WTC11 (cell line): ENCODE data around the gene LRMDA. TPM values are rescaled to one million over a fixed set of nuclear protein-coding genes. Genes with fewer than 3 reads are reported as not detected.

Experiments
- ATAC-seq: fragments of 200-7000 bp; cut with Tn5 transposase; 2 replicates; pipeline ENCODE4 v1.10.0; 2021; ENCODE audit warnings: mild to moderate bottlenecking, moderate library complexity
- CTCF ChIA-PET: fragments of 300-600 bp; sonication (Branson Sonifier 250); formaldehyde crosslinking; loops from one replicate; lab custom pipeline; 2021; ENCODE audit warnings: antibody characterized with exemption; lab: Charles Lee
- POLR2A ChIA-PET: fragments of 350-600 bp; sonication (Branson Sonifier 250); formaldehyde crosslinking; loops from one replicate; lab custom pipeline; 2021; ENCODE audit warnings: antibody characterized with exemption; lab: Charles Lee
- DNase-seq: peaks from one replicate; pipeline ENCODE4 v3.0.0; 2021; ENCODE audit warnings: low spot score
- H3K27ac Mint-ChIP-seq: 2 replicates; pipeline ENCODE4 v1.8.0; 2021; ENCODE audit warnings: mixed read lengths
- H3K27me3 Mint-ChIP-seq: 2 replicates; pipeline ENCODE4 v1.8.0; 2021; ENCODE audit warnings: low read depth, mild to moderate bottlenecking, moderate library complexity, mixed read lengths
- H3K36me3 Mint-ChIP-seq: 2 replicates; pipeline ENCODE4 v1.8.0; 2021; ENCODE audit warnings: mixed read lengths
- H3K4me1 Mint-ChIP-seq: 2 replicates; pipeline ENCODE4 v1.8.0; 2022; ENCODE audit warnings: mixed read lengths
- H3K4me3 Mint-ChIP-seq: 2 replicates; pipeline ENCODE4 v1.8.0; 2021; ENCODE audit warnings: mild to moderate bottlenecking, moderate library complexity, mixed read lengths
- H3K9me3 Mint-ChIP-seq: 2 replicates; pipeline ENCODE4 v1.8.0; 2021; ENCODE audit warnings: mixed read lengths
- CBFB ChIP-seq: sonication (generic); formaldehyde crosslinking; IDR thresholded peaks from 2 replicates; pipeline ENCODE4 v1.8.1; 2022; ENCODE audit warnings: mild to moderate bottlenecking, low read depth, missing genetic modification reagents
- FOXJ3 ChIP-seq: sonication (generic); formaldehyde crosslinking; IDR thresholded peaks from 2 replicates; pipeline ENCODE4 v1.9.0; 2021; ENCODE audit warnings: missing genetic modification reagents, mild to moderate bottlenecking, borderline replicate concordance
- FOXP4 ChIP-seq: sonication (generic); formaldehyde crosslinking; IDR thresholded peaks from 2 replicates; pipeline ENCODE4 v1.8.0; 2022; ENCODE audit warnings: mild to moderate bottlenecking, missing genetic modification reagents
- GTF2I ChIP-seq: fragments of 250-450 bp; sonication (Bioruptor Pico); conservative IDR thresholded peaks from 2 replicates; pipeline ENCODE4 v1.4.0; 2021; ENCODE audit warnings: mild to moderate bottlenecking
- JAZF1 ChIP-seq: fragments of 250-450 bp; sonication (Bioruptor Pico); IDR thresholded peaks from 2 replicates; pipeline ENCODE4 v1.9.0; 2021; ENCODE audit warnings: moderate library complexity, mild to moderate bottlenecking, inconsistent platforms
- NFATC4 ChIP-seq: fragments of 250-450 bp; sonication (Bioruptor Pico); IDR thresholded peaks from 2 replicates; pipeline ENCODE4 v1.9.0; 2021; ENCODE audit warnings: mild to moderate bottlenecking
- NFYB ChIP-seq: sonication (generic); formaldehyde crosslinking; conservative IDR thresholded peaks from 2 replicates; pipeline ENCODE4 v1.8.0; 2022; ENCODE audit warnings: low read depth, missing genetic modification reagents
- NR1H2 ChIP-seq: sonication (generic); formaldehyde crosslinking; IDR thresholded peaks from 2 replicates; pipeline ENCODE4 v1.9.0; 2021; ENCODE audit warnings: mild to moderate bottlenecking, moderate library complexity, missing genetic modification reagents
- NR2C2 ChIP-seq: sonication (generic); formaldehyde crosslinking; IDR thresholded peaks from 2 replicates; pipeline ENCODE4 v1.8.0; 2022; ENCODE audit warnings: mild to moderate bottlenecking, missing genetic modification reagents
- NR3C1 ChIP-seq: sonication (generic); formaldehyde crosslinking; conservative IDR thresholded peaks from 2 replicates; pipeline ENCODE4 v1.8.1; 2023; ENCODE audit warnings: low read depth, mild to moderate bottlenecking, missing genetic modification reagents
- SMAD3 ChIP-seq: sonication (generic); formaldehyde crosslinking; IDR thresholded peaks from 2 replicates; pipeline ENCODE4 v1.8.0; 2022; ENCODE audit warnings: missing genetic modification reagents, mild to moderate bottlenecking, borderline replicate concordance
- ZNF121 ChIP-seq: sonication (generic); formaldehyde crosslinking; IDR thresholded peaks from 2 replicates; pipeline ENCODE4 v1.8.0; 2023; ENCODE audit warnings: missing genetic modification reagents
- ZNF317 ChIP-seq: sonication (generic); formaldehyde crosslinking; IDR thresholded peaks from 2 replicates; pipeline ENCODE4 v1.8.1; 2023; ENCODE audit warnings: low read depth, mild to moderate bottlenecking, moderate library complexity, missing genetic modification reagents, borderline replicate concordance
- ZNF512 ChIP-seq: sonication (generic); formaldehyde crosslinking; IDR thresholded peaks from 2 replicates; pipeline ENCODE4 v1.8.1; 2022; ENCODE audit warnings: missing genetic modification reagents, borderline replicate concordance
- total RNA-seq: library from RNA; stranded (reverse); gene quantifications from 3 replicates; pipeline ENCODE4 v1.2.3, GENCODE V29; 2021
- TF ChIP-seq, protein P1 (sequence below): fragments of 250-450 bp; sonication (Bioruptor Pico); IDR thresholded peaks from 2 replicates; pipeline ENCODE4 v1.9.0; 2021; ENCODE audit warnings: moderate library complexity, mild to moderate bottlenecking, inconsistent platforms, borderline replicate concordance
- TF ChIP-seq, protein P2 (sequence below): sonication (generic); formaldehyde crosslinking; IDR thresholded peaks from 2 replicates; pipeline ENCODE4 v1.8.1; 2022; ENCODE audit warnings: low read depth, missing genetic modification reagents, borderline replicate concordance
- TF ChIP-seq, protein P3 (sequence below): fragments of 250-450 bp; sonication (Bioruptor Pico); IDR thresholded peaks from 2 replicates; pipeline ENCODE4 v1.8.0; 2021; ENCODE audit warnings: mild to moderate bottlenecking

The LRMDA gene
- total RNA-seq, 1 experiment from 2014 or later: 0.92 TPM

- POLR2A ChIA-PET: no interaction called here
Measured at GRCh38 chr10:75770626-75771081, 339.2 kb downstream of the LRMDA start.

GRCh38 chr10:75771606-75772005, 340.2 kb downstream of the LRMDA start:
- no peak overlapping the region for H3K4me3 Mint-ChIP-seq

More at GRCh38 chr10:75770626-75771081, 339.2 kb downstream of the LRMDA start:
- Mint-ChIP-seq H3K36me3 (no peaks in the 10 kb centered on the region), H3K4me1 (peaks cover 7% of the 10 kb centered on the region), H3K27me3 (no peaks in the 10 kb centered on the region; the same call in 1 of the 2 replicates)
- ATAC-seq (no peak), DNase-seq (no peak)
- TF ChIP-seq, protein P1, sequence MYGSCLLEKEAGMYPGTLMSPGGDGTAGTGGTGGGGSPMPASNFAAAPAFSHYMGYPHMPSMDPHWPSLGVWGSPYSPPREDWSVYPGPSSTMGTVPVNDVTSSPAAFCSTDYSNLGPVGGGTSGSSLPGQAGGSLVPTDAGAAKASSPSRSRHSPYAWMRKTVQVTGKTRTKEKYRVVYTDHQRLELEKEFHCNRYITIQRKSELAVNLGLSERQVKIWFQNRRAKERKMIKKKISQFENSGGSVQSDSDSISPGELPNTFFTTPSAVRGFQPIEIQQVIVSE (CRISPR knock-in tag): no peak
- TF ChIP-seq, protein P2, sequence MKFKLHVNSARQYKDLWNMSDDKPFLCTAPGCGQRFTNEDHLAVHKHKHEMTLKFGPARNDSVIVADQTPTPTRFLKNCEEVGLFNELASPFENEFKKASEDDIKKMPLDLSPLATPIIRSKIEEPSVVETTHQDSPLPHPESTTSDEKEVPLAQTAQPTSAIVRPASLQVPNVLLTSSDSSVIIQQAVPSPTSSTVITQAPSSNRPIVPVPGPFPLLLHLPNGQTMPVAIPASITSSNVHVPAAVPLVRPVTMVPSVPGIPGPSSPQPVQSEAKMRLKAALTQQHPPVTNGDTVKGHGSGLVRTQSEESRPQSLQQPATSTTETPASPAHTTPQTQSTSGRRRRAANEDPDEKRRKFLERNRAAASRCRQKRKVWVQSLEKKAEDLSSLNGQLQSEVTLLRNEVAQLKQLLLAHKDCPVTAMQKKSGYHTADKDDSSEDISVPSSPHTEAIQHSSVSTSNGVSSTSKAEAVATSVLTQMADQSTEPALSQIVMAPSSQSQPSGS (CRISPR knock-in tag): no peak
- TF ChIP-seq NR2C2 (CRISPR knock-in tag): no peak
- TF ChIP-seq ZNF512 (CRISPR knock-in tag): no peak
- TF ChIP-seq SMAD3 (CRISPR knock-in tag): no peak
- TF ChIP-seq NR3C1 (CRISPR knock-in tag): no peak
- TF ChIP-seq NR1H2 (CRISPR knock-in tag): no peak
- no peak for TF ChIP-seq ZNF121 (CRISPR knock-in tag)
- no peak for TF ChIP-seq GTF2I (CRISPR knock-in tag)
- TF ChIP-seq JAZF1 (CRISPR knock-in tag): no peak
- no peak for TF ChIP-seq FOXP4 (CRISPR knock-in tag)
- TF ChIP-seq, protein P3, sequence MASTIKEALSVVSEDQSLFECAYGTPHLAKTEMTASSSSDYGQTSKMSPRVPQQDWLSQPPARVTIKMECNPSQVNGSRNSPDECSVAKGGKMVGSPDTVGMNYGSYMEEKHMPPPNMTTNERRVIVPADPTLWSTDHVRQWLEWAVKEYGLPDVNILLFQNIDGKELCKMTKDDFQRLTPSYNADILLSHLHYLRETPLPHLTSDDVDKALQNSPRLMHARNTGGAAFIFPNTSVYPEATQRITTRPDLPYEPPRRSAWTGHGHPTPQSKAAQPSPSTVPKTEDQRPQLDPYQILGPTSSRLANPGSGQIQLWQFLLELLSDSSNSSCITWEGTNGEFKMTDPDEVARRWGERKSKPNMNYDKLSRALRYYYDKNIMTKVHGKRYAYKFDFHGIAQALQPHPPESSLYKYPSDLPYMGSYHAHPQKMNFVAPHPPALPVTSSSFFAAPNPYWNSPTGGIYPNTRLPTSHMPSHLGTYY (CRISPR knock-in tag): no peak
- no peak for TF ChIP-seq NFATC4 (CRISPR knock-in tag)
- TF ChIP-seq, all 79 proteins: peak for 0
- Mint-ChIP-seq H3K4me3 (no peak overlapping the region), H3K27ac (no peak overlapping the region), H3K9me3 (0 out of 2 replicates have a peak, but pooled peaks cover 9% of the 10 kb centered on the region)
- CTCF ChIA-PET: no interaction called here

More at GRCh38 chr10:75771606-75772005, 340.2 kb downstream of the LRMDA start:
- Mint-ChIP-seq H3K27ac (no peak overlapping the region), H3K27me3 (no peaks in the 10 kb centered on the region; the same call in 1 of the 2 replicates), H3K36me3 (no peaks in the 10 kb centered on the region), H3K4me1 (peaks cover 4% of the 10 kb centered on the region; the same call in 1 of the 2 replicates), H3K9me3 (0 out of 2 replicates have a peak, but pooled peaks cover 9% of the 10 kb centered on the region)
- DNase-seq: no peak
- POLR2A ChIA-PET: no interaction called here
- ATAC-seq: no peak
- CTCF ChIA-PET: interaction anchor here (0.6 kb wide), 1 partner anchor 369 kb away, joined by 3 read pairs; no protein-coding TSS in a partner anchor
- TF ChIP-seq FOXJ3: no peak
- no peak for TF ChIP-seq ZNF512 (CRISPR knock-in tag)
- no peak for TF ChIP-seq NFYB (CRISPR knock-in tag)
- TF ChIP-seq CBFB (CRISPR knock-in tag): no peak
- TF ChIP-seq, protein P2 (CRISPR knock-in tag): no peak
- TF ChIP-seq ZNF317 (CRISPR knock-in tag): no peak
